Endodermal cell (in vitro differentiated cells): ENCODE data around the gene LTBP2. TPM values are rescaled to one million over a fixed set of nuclear protein-coding genes. Genes with fewer than 3 reads are reported as not detected.
A peak's percentile ranks its signal among the peaks of the same experiment; 100 is the strongest.

Source experiments
- DNase-seq: peaks from one replicate; pipeline ENCODE4 v3.0.0-alpha.2; 2017
- H3K27ac ChIP-seq: 2 replicates; pipeline ENCODE4 v1.5.1; 2013; ENCODE audit warnings: mild to moderate bottlenecking, low read depth, low read length, moderate library complexity
- H3K27me3 ChIP-seq: 2 replicates; pipeline ENCODE4 v1.6.1; 2013; ENCODE audit warnings: mild to moderate bottlenecking, low read length, moderate library complexity; ENCODE audit not compliant: insufficient read depth, control insufficient read depth, poor library complexity, severe bottlenecking
- H3K36me3 ChIP-seq: 2 replicates; pipeline ENCODE4 v1.7.0; 2013; ENCODE audit warnings: mild to moderate bottlenecking, low read length, moderate library complexity; ENCODE audit not compliant: control insufficient read depth, insufficient read depth
- H3K4me1 ChIP-seq: one replicate; pipeline ENCODE4 v1.7.0; 2013; ENCODE audit warnings: low read length; ENCODE audit not compliant: control insufficient read depth, insufficient read depth
- H3K4me3 ChIP-seq: 2 replicates; pipeline ENCODE4 v1.5.1; 2013; ENCODE audit warnings: mild to moderate bottlenecking, low read length, moderate library complexity
- H3K9ac ChIP-seq: 2 replicates; pipeline ENCODE4 v1.6.1; 2013; ENCODE audit warnings: mild to moderate bottlenecking, low read length, moderate library complexity; ENCODE audit not compliant: poor library complexity, severe bottlenecking; ENCODE audit errors: extremely low read depth
- H3K9me3 ChIP-seq: 2 replicates; pipeline ENCODE4 v1.6.1; 2013; ENCODE audit warnings: mild to moderate bottlenecking, low read length, moderate library complexity; ENCODE audit not compliant: control insufficient read depth
- H3K27ac Mint-ChIP-seq: 2 replicates; pipeline ENCODE4 v1.8.0; 2020; ENCODE audit warnings: mixed read lengths
- H3K27me3 Mint-ChIP-seq: 2 replicates; pipeline ENCODE4 v1.8.0; 2021; ENCODE audit warnings: mild to moderate bottlenecking, mixed read lengths; ENCODE audit not compliant: insufficient read depth
- H3K36me3 Mint-ChIP-seq: 2 replicates; pipeline ENCODE4 v1.8.0; 2020; ENCODE audit warnings: low read depth, mixed read lengths
- H3K4me1 Mint-ChIP-seq: 2 replicates; pipeline ENCODE4 v1.8.0; 2020; ENCODE audit warnings: mixed read lengths
- H3K4me3 Mint-ChIP-seq: 2 replicates; pipeline ENCODE4 v1.8.0; 2020; ENCODE audit warnings: mild to moderate bottlenecking, moderate library complexity, mixed read lengths
- H3K9me3 Mint-ChIP-seq: 2 replicates; pipeline ENCODE4 v1.8.0; 2020; ENCODE audit warnings: mild to moderate bottlenecking, mixed read lengths
- CTCF ChIP-seq: fragments of 200-600 bp; sonication (generic); conservative IDR thresholded peaks from 2 replicates; pipeline ENCODE4 v1.5.0; 2021; ENCODE audit warnings: antibody characterized with exemption, mild to moderate bottlenecking
- WGBS, 2 experiments: methylation state at CpG; one replicate each; pipeline versions ENCODE4 v1.1.5 to v1.1.7; 2013; ENCODE audit warnings: missing lambda C conversion rate in 2 of 2, mixed read lengths in 1 of 2; ENCODE audit not compliant: insufficient coverage in 1 of 2, insufficient read length in 1 of 2; 5-methylcytosine and 5-hydroxymethylcytosine counted together
- total RNA-seq, 2 donors: library from RNA; stranded (reverse); fragmentation: NEBNext Ultra II Directional in 1 of 2; extraction: Animal tissue kit (Norgen Biotek cat#: 25700) in 1 of 2; gene quantifications; 2 replicates in 1 of 2; 3 replicates in 1 of 2; pipeline ENCODE4 v1.2.1, GENCODE V29; 2021

Gene LTBP2
- total RNA-seq, 2 donors from 2014 or later = 1.7 to 2.9 TPM

- no peaks in the 10 kb centered on the region for H3K9me3 ChIP-seq
- DNase-seq = peak; percentile 76
- H3K27ac ChIP-seq = no peak overlapping the region
- 76 to 79% methylated on average over 2 of the region's 2 CpGs for WGBS, 2 experiments
- H3K9ac ChIP-seq = no peak overlapping the region
- TF ChIP-seq CTCF = peak; percentile 97
- peaks cover 36% of the 10 kb centered on the region for H3K4me1 Mint-ChIP-seq
- no peaks in the 10 kb centered on the region for H3K9me3 Mint-ChIP-seq
- peaks cover 83% of the 10 kb centered on the region for H3K36me3 Mint-ChIP-seq
- H3K4me3 ChIP-seq = no peak overlapping the region
- peaks cover 11% of the 10 kb centered on the region for H3K4me1 ChIP-seq
- no peaks in the 10 kb centered on the region for H3K27me3 Mint-ChIP-seq
- peaks cover 97% of the 10 kb centered on the region for H3K36me3 ChIP-seq
- peak overlapping the region; percentile 73 for H3K27ac Mint-ChIP-seq
- no peak overlapping the region for H3K4me3 Mint-ChIP-seq
- no peaks in the 10 kb centered on the region for H3K27me3 ChIP-seq
These were observed 132.9 kb downstream of the LTBP2 start for GRCh38 chr14:74478996-74479635.

GRCh38 chr14:74476607-74477006 lies 135.4 kb downstream of the LTBP2 start:
- no peaks in the 10 kb centered on the region for H3K27me3 Mint-ChIP-seq
- Histone ChIP-seq H3K27ac (no peak overlapping the region), H3K9me3 (no peaks in the 10 kb centered on the region), H3K4me1 (peaks cover 9% of the 10 kb centered on the region), H3K27me3 (no peaks in the 10 kb centered on the region), H3K9ac (no peak overlapping the region), H3K36me3 (peaks cover 95% of the 10 kb centered on the region), H3K4me3 (no peak overlapping the region)
- TF ChIP-seq CTCF = no peak
- H3K9me3 Mint-ChIP-seq = no peaks in the 10 kb centered on the region
- WGBS, 2 experiments = 92 to 95% methylated on average over 2 to 3 of the region's 3 CpGs
- H3K27ac Mint-ChIP-seq = no peak overlapping the region
- H3K36me3 Mint-ChIP-seq = peaks cover 80% of the 10 kb centered on the region
- H3K4me1 Mint-ChIP-seq = peaks cover 27% of the 10 kb centered on the region
- DNase-seq = no peak
- no peak overlapping the region for H3K4me3 Mint-ChIP-seq

- no peaks in the 10 kb centered on the region for H3K9me3 Mint-ChIP-seq
- TF ChIP-seq CTCF = no peak
- Histone ChIP-seq H3K4me1 (peaks cover 5% of the 10 kb centered on the region), H3K27ac (no peak overlapping the region), H3K9me3 (no peaks in the 10 kb centered on the region), H3K9ac (no peak overlapping the region), H3K27me3 (no peaks in the 10 kb centered on the region), H3K36me3 (peaks cover 91% of the 10 kb centered on the region), H3K4me3 (no peak overlapping the region)
- H3K36me3 Mint-ChIP-seq = peaks cover 75% of the 10 kb centered on the region
- H3K4me1 Mint-ChIP-seq = peaks cover 32% of the 10 kb centered on the region
- no peak for DNase-seq
- H3K27ac Mint-ChIP-seq = no peak overlapping the region
- 94% methylated on average over 4 of the region's 4 CpGs for WGBS, 2 experiments
- H3K27me3 Mint-ChIP-seq = no peaks in the 10 kb centered on the region
- H3K4me3 Mint-ChIP-seq = no peak overlapping the region
These were observed 135.9 kb downstream of the LTBP2 start for GRCh38 chr14:74476107-74476506.
